ENCODE data around the gene NPM1.

NPM1 gene

GRCh38 chr5:171450423-171451331 lies 63.0 kb downstream of the NPM1 start:
- DNase-seq (ENCODE audit: extremely low read depth, low read depth): peak; percentile 65
- TF ChIP-seq, protein P1, sequence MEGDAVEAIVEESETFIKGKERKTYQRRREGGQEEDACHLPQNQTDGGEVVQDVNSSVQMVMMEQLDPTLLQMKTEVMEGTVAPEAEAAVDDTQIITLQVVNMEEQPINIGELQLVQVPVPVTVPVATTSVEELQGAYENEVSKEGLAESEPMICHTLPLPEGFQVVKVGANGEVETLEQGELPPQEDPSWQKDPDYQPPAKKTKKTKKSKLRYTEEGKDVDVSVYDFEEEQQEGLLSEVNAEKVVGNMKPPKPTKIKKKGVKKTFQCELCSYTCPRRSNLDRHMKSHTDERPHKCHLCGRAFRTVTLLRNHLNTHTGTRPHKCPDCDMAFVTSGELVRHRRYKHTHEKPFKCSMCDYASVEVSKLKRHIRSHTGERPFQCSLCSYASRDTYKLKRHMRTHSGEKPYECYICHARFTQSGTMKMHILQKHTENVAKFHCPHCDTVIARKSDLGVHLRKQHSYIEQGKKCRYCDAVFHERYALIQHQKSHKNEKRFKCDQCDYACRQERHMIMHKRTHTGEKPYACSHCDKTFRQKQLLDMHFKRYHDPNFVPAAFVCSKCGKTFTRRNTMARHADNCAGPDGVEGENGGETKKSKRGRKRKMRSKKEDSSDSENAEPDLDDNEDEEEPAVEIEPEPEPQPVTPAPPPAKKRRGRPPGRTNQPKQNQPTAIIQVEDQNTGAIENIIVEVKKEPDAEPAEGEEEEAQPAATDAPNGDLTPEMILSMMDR (IDR thresholded peaks at IDR 0.05; ENCODE audit: low read depth, low read length): no peak

- TF ChIP-seq, protein P1 (IDR thresholded peaks at IDR 0.05; ENCODE audit: low read depth, low read length): no peak
- DNase-seq (ENCODE audit: extremely low read depth, low read depth): no peak
Observed at GRCh38 chr5:171451421-171451820, 63.8 kb downstream of the NPM1 start.

- TF ChIP-seq, protein P1 (IDR thresholded peaks at IDR 0.05; ENCODE audit: low read depth, low read length): no peak
- DNase-seq (ENCODE audit: extremely low read depth, low read depth): no peak
Observed at GRCh38 chr5:171453056-171453725, 65.5 kb downstream of the NPM1 start.

- DNase-seq (ENCODE audit: extremely low read depth, low read depth): no peak
- TF ChIP-seq, protein P1 (IDR thresholded peaks at IDR 0.05; ENCODE audit: low read depth, low read length): no peak
Observed at GRCh38 chr5:171453988-171454387, 66.3 kb downstream of the NPM1 start.

GRCh38 chr5:171454549-171454948 lies 66.9 kb downstream of the NPM1 start:
- TF ChIP-seq, protein P1 (IDR thresholded peaks at IDR 0.05; ENCODE audit: low read depth, low read length): no peak
- DNase-seq (ENCODE audit: extremely low read depth, low read depth): no peak

- TF ChIP-seq, protein P1 (IDR thresholded peaks at IDR 0.05; ENCODE audit: low read depth, low read length): no peak
- no peak for DNase-seq (ENCODE audit: extremely low read depth, low read depth)
Observed at GRCh38 chr5:171455522-171455921, 67.9 kb downstream of the NPM1 start.

Data from AG09319 (cell line).